Measurements from ENCODE around the gene MEGF9.

MEGF9 gene

GRCh38 chr9:120733190-120733589, 18.9 kb upstream of the MEGF9 start:
- DNase-seq (ENCODE audit: low spot score) (no peak), FAIRE-seq (no peak)

DNA sequence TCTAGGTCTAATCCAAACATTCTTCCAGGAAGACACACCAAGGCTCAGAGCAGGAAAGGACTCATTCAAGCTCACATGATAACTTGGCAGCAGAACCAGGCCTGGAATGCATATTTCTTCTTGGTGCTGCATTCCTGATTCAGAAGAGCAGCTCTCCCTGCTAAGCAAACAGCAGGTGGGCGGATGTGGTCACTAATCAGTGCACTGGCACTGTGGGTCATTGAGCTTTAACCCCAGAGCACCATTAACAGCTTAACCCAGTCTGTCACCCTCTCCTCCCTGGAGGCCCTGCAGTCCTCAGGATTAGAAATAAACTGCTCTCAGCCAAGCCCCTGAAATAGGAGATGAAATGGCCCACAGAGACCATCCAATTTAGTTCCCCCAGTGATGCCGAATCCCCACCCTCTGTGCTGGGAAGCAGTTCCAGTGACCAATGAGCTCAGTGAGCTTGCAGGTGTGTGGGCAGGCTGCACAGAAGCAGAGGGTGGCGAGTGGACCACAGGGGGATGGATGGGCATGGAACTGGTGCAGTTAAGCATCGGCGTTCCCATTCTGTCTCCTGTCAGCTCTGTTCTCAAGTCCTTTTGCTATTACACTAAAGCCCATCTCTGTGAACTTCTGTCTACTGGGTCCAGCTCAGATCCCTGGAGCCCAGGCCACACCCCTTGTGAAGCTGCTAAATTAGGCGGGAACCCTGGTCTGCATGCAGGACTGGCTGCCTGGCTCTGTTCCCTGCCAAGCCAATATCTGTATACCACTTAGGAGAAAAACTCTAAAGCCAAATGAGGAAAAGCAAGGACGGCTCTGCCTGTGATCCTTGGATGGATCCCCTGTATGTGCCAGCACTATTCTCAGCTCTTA, 16.6 kb upstream of the MEGF9 start:
- no peak for FAIRE-seq
- peak; percentile 75 for DNase-seq (ENCODE audit: low spot score)

GRCh38 chr9:120729791-120730241, 15.5 kb upstream of the MEGF9 start:
- DNase-seq (ENCODE audit: low spot score) (no peak), FAIRE-seq (no peak)

- DNase-seq (ENCODE audit: low spot score) = no peak
- FAIRE-seq = no peak
These were observed 12.2 kb upstream of the MEGF9 start for GRCh38 chr9:120726484-120726883.

- DNase-seq (ENCODE audit: low spot score) = no peak
- no peak for FAIRE-seq
These were observed 11.6 kb upstream of the MEGF9 start for GRCh38 chr9:120725907-120726306.

- FAIRE-seq (no peak), DNase-seq (ENCODE audit: low spot score) (no peak)
These were observed 10.6 kb upstream of the MEGF9 start for GRCh38 chr9:120724757-120725400.

DNA sequence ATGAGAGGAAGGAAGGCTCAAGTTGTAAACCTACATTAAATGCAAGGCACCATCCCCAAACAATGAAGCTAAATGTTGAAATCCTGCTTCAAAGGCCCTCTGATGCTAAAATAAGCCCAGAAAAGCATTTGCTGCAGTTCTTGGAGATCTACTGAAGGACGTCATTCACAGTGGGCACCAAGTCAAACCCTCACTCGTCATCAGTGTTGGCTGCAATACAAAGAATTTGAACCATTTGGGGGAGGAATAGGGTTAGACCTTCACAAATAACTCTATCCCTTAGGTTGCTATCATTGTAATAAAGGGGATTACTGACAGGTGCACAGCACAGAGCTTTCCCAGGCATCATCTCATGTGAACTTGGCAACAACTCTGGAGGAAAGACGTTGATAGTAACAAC, 9.3 kb upstream of the MEGF9 start:
- DNase-seq (ENCODE audit: low spot score) = no peak
- no peak for FAIRE-seq

DNA sequence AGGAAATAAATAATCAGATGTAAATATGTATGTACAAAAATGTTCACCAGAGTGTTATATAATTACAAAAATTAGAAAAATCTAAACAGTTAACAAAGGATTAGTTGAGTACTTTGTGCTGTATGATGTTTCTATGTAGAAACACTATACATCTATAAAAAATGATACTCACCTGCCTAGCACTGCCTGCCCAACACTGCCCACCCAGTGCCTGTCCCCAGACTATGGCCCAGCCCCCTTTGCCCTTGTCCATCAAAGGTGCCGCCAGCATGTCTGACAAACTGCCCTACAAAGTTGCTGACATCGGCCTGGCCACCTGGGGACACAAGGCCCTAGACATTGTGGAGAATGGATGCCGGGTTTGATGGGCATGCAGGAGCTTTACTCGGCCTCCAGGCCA, 6.1 kb upstream of the MEGF9 start:
- FAIRE-seq (no peak), DNase-seq (ENCODE audit: low spot score) (no peak)

GRCh38 chr9:120718316-120718715, 4.0 kb upstream of the MEGF9 start:
- FAIRE-seq (no peak), DNase-seq (ENCODE audit: low spot score) (no peak)

GRCh38 chr9:120717176-120717575, 2.9 kb upstream of the MEGF9 start:
- FAIRE-seq (no peak), DNase-seq (ENCODE audit: low spot score) (no peak)

GRCh38 chr9:120716483-120716882, 2.2 kb upstream of the MEGF9 start:
- FAIRE-seq (no peak), DNase-seq (ENCODE audit: low spot score) (no peak)

DNA sequence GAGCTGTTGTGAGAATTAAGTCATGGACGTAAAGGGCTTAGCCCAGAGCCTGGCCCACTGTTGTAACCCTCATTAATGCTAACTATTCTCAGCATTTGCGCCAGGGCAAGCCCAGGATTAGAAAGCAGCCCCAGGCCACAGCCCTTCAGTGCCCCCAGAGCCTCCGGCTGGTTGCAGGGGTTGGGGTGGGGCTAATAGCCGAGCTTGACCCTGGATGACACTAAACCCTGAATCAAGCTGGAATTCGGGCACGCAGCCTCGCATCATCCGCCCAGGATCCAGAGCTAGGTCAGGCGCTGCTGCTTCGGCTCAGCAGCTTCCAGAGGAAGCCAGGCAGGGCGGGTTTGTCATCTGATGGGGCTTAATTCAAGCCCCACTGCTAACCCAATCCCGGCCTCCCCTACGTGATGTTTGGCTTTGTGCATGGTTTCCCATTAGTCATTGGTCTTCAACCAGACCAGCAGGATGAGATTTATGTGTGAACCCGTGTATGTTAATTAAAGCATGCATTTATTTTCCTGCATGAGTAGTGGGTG, 1.2 kb upstream of the MEGF9 start:
- DNase-seq (ENCODE audit: low spot score) = no peak
- FAIRE-seq = no peak

DNA sequence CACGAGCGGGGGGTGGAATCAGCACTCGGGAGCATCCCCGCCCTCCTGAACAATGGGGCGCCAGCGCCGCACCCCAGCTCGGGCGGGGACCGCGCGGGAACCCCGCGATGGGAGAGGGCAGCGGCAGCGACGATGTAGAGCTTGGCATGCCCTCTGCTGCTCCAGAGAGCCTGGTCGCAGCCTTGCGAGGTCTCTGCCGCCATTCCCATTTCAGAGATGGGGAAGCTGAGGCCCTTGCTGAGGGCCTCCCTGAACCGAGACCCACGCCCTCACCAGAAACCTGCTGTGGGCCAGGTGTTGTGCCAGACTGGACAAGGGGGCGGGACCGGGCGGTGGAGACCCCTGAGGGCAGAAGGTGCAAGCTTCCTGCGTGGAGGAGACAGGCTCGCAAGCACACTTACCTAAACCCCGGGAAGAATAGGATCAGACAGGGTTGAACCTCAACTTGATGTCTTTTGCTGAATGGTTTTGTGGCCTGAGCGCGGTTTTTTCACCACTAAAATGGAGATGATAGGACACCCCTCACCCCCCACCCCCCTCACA, 647 bp upstream of the MEGF9 start:
- DNase-seq (ENCODE audit: low spot score) (no peak), FAIRE-seq (no peak)

GRCh38 chr9:120713257-120714087, 798 bp downstream of the MEGF9 start:
- DNase-seq (ENCODE audit: low spot score) (peak; percentile 20), FAIRE-seq (no peak)

- FAIRE-seq (no peak), DNase-seq (ENCODE audit: low spot score) (no peak)
These were observed 1.7 kb downstream of the MEGF9 start for GRCh38 chr9:120712539-120713031.

DNA sequence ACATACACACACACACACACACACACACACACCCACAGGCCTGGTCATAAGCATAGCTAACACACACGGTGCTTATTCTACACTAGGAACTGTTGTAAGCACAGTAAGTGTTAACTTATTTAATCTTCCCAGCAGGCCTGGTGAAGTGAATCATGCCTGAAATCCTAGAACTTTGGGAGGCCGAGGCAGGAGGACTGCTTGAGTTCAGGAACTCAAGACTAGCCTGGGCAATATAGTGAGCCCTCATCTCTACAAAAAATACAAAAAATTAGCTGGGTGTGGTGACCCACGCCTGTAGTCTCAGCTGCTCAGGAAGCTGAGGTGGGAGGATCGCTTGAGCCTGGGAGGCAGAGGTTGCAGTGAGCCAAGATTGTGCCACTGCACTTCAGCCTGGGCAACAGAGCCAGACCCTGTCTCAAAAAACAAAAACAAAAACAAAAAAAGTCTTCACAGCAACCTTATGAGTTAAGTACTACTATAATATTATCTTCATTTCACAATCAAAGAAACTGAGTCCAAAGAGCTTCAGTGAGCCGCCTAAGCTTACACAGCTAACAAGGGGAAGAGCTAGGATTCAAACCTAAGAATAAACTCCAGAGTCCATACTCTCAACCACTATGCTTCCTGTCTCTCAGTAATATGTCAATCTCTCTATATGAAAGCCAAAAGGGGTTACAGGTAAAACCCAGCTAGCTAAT, 2.3 kb downstream of the MEGF9 start:
- DNase-seq (ENCODE audit: low spot score) = no peak
- FAIRE-seq = no peak

DNA sequence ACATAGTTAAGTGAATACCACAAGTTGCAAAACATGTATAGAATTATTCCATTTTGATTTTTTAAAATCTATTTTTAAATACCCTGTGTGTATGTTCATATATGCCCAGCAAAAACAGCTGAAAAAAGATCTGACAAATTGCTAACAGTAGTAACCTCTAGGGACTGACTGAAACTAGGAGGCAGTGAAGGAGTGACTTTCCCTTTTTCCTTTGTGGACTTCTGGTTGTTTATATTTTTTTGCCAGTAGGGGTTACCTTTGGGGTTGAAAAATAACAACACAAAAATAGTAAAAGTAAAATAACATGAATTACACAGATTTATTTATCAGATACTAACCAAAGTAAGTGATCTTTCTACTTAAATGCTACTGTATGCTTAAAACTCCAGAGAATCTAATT, 2.9 kb downstream of the MEGF9 start:
- FAIRE-seq (no peak), DNase-seq (ENCODE audit: low spot score) (no peak)

DNA sequence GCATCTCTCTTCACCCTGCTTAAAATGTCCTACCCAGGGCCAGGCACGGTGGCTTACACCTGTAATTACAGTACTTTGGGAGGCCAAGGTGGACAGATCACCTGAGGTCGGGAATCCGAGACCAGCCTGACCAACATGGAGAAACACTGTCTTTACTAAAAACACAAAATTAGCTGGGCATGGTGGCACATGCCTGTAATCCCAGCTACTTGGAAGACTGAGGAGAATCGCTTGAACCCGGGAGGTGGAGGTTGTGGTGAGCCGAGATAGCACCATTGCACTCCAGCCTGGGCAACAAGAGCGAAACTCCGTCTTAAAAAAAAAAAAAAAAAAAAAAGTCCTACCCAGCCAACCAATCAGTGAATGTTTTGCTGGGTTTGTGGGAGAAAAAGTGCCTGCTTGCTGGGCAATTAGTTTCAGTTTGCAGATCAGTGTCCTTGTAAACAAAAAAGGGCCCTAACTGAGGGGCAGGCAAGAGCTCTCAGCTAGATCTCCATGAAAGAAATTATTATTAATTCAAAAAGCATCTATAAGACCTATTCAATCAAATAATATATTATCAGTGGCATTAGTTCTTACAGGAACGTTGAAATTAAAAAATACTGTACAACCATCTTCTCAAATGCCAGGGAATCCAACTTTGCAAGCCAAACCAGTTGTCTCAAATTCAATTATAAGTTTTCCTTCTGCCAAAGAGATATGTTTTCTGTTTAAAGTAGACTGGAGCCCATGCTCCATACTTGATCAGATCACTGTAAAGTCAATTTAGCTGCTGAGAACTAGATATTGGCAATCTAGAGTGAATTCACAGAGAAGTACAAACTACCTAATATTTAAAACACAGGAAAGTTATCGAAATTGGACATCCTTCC, 3.9 kb downstream of the MEGF9 start:
- FAIRE-seq (no peak), DNase-seq (ENCODE audit: low spot score) (peak; percentile 58)

DNA sequence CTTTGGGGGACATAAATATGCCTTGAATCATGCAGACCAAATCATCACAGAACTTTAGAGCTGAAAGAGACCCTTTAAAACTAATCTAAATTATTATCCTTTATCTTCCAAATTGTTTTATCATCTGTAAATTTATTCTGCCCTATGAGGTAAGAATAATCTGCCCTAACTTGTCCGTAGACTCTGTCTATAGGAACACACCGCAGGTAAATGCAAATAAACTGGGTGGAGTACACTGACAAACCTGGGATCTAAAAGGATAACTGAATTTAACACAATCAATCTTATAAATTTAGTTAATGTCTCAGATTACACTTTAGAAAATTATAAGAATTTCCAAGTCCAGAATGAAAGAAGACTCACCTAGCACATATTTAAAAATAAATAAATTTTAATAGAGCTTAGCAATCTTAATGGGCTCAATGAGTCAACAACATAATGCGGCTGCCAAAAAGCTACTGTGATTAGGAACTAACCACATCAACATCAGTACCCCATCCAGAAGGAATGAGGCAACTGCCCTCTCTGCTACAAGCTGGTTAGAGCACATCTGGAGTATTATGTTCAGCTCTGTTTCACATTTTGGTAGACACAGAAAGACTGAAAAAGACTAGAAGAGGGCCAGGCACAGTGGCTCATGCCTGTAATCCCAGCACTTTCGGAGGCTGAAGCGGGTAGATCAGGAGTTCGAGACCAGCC, 5.6 kb downstream of the MEGF9 start:
- DNase-seq (ENCODE audit: low spot score) = no peak

More for the DNA sequence above, 5.6 kb downstream of the MEGF9 start:
- no peak for FAIRE-seq
